SK-N-SH (cell line): ENCODE measurements around the gene IFNGR1. TPM values are rescaled to one million over a fixed set of nuclear protein-coding genes. Genes with fewer than 3 reads are reported as not detected.

Source experiments
- CTCF ChIA-PET: fragments of 300-600, 350-600 bp; formaldehyde crosslinking; extraction: SDS; loops from one replicate; lab custom pipeline; 2021; lab: Yijun Ruan, JAX
- POLR2A ChIA-PET: fragments of 350-600 bp; sonication (Branson Sonifier 250); formaldehyde crosslinking; extraction: SDS; loops from one replicate; lab custom pipeline; 2020; ENCODE audit warnings: antibody characterized with exemption, inconsistent platforms; lab: Yijun Ruan, JAX
- DNase-seq: peaks from one replicate; pipeline ENCODE4 v3.0.0; 2012
- H2AFZ ChIP-seq: fragments of 200-600 bp; sonication (generic); 2 replicates; pipeline ENCODE4 v1.8.1; 2016; ENCODE audit warnings: antibody characterized with exemption, mild to moderate bottlenecking, low read depth
- H3F3A ChIP-seq: fragments of 200-600 bp; sonication (generic); replicated peaks from 2 replicates; pipeline ENCODE3; 2016; ENCODE audit warnings: antibody characterized with exemption, mild to moderate bottlenecking; ENCODE audit not compliant: insufficient read depth
- H3K27ac ChIP-seq, 2 experiments: fragments of 200-500 bp in 1 of 2; fragments of 200-600 bp in 1 of 2; sonication (Bioruptor generic) in 1 of 2; sonication (generic), shearing (Covaris generic) in 1 of 2; 2 replicates each; pipeline versions ENCODE4 v1.5.1 to v1.6.1; 2014 to 2016; ENCODE audit warnings: low read depth in 2 of 2, inconsistent platforms in 1 of 2, low read length in 1 of 2, mild to moderate bottlenecking in 1 of 2, mixed read lengths in 1 of 2
- H3K27me3 ChIP-seq: fragments of 200-600 bp; sonication (generic), shearing (Covaris generic); 2 replicates; pipeline ENCODE4 v1.6.1; 2016; ENCODE audit warnings: mixed run types; ENCODE audit not compliant: insufficient read depth
- H3K36me3 ChIP-seq, 2 experiments: fragments of 200-500 bp in 1 of 2; fragments of 200-600 bp in 1 of 2; sonication (Bioruptor generic) in 1 of 2; sonication (generic) in 1 of 2; replicated peaks in 1 of 2; 2 replicates each; pipeline versions ENCODE3 to v1.5.1; 2014 to 2016; ENCODE audit warnings: low read length in 1 of 2, mild to moderate bottlenecking in 1 of 2; ENCODE audit not compliant: insufficient read depth in 2 of 2, control insufficient read depth in 1 of 2
- H3K4me1 ChIP-seq, 2 experiments: fragments of 200-500 bp in 1 of 2; fragments of 200-600 bp in 1 of 2; sonication (Bioruptor generic) in 1 of 2; sonication (generic), shearing (Covaris generic) in 1 of 2; 2 replicates each; pipeline versions ENCODE4 v1.5.1 to v1.6.1; 2014 to 2016; ENCODE audit warnings: low read depth in 1 of 2, low read length in 1 of 2, mixed run types in 1 of 2; ENCODE audit not compliant: insufficient read depth in 2 of 2, control insufficient read depth in 1 of 2
- H3K4me2 ChIP-seq: fragments of 200-600 bp; sonication (generic), shearing (Covaris generic); 2 replicates; pipeline ENCODE4 v1.6.1; 2017; ENCODE audit warnings: mixed run types
- H3K4me3 ChIP-seq, 2 experiments: fragments of 200-500 bp in 1 of 2; fragments of 200-600 bp in 1 of 2; sonication (Bioruptor generic) in 1 of 2; sonication (generic), shearing (Covaris generic) in 1 of 2; 2 replicates each; pipeline versions ENCODE4 v1.5.1 to v1.8.1; 2014 to 2016; ENCODE audit warnings: low read depth in 2 of 2, inconsistent platforms in 1 of 2, low read length in 1 of 2, mild to moderate bottlenecking in 1 of 2, mixed read lengths in 1 of 2, moderate library complexity in 1 of 2
- H3K79me2 ChIP-seq: fragments of 200-600 bp; sonication (generic); 2 replicates; pipeline ENCODE4 v1.8.1; 2017; ENCODE audit warnings: mild to moderate bottlenecking; ENCODE audit not compliant: insufficient read depth
- H3K9ac ChIP-seq: fragments of 200-600 bp; sonication (generic); 2 replicates; pipeline ENCODE4 v1.6.1; 2017; ENCODE audit warnings: mixed run types
- H3K9me2 ChIP-seq: fragments of 200-600 bp; sonication (generic); 2 replicates; pipeline ENCODE4 v1.6.1; 2017; ENCODE audit warnings: mixed run types
- H3K9me3 ChIP-seq: fragments of 200-600 bp; sonication (generic); 2 replicates; pipeline ENCODE4 v1.6.1; 2017; ENCODE audit warnings: mixed run types, mild to moderate bottlenecking, moderate library complexity
- H4K20me1 ChIP-seq: fragments of 200-600 bp; sonication (generic); 2 replicates; pipeline ENCODE4 v1.6.1; 2017; ENCODE audit warnings: mild to moderate bottlenecking, mixed run types; ENCODE audit not compliant: insufficient read depth
- CTCF ChIP-seq: fragments of 200-600 bp; sonication (generic); IDR thresholded peaks from 2 replicates; pipeline ENCODE4 v1.6.1; 2017; ENCODE audit warnings: antibody characterized with exemption, mild to moderate bottlenecking, moderate library complexity
- EP300 ChIP-seq, 2 experiments: IDR thresholded peaks; 2 replicates each; pipeline versions ENCODE4 v1.4.0 to v1.6.1; 2012; ENCODE audit warnings: borderline replicate concordance in 1 of 2, low read depth in 1 of 2, low read length in 1 of 2
- EZH2phosphoT487 ChIP-seq: fragments of 200-600 bp; sonication (generic); IDR thresholded peaks from 2 replicates; pipeline ENCODE4 v1.6.1; 2017; ENCODE audit warnings: low read depth, mixed run types, mild to moderate bottlenecking, antibody characterized with exemption, moderate library complexity, borderline replicate concordance
- GABPA ChIP-seq: IDR thresholded peaks from 2 replicates; pipeline ENCODE4 v1.4.0; 2012; ENCODE audit warnings: low read depth, mild to moderate bottlenecking
- GATA2 ChIP-seq: sonication (generic); formaldehyde crosslinking; IDR thresholded peaks from 2 replicates; pipeline ENCODE4 v1.5.0; 2020; ENCODE audit warnings: mild to moderate bottlenecking, missing genetic modification reagents
- IRF3 ChIP-seq: fragments of 150-350 bp; IDR thresholded peaks from 2 replicates; pipeline ENCODE4 v1.6.1; 2016; ENCODE audit warnings: mild to moderate bottlenecking, low read depth, low read length
- JUND ChIP-seq: IDR thresholded peaks from 2 replicates; pipeline ENCODE4 v1.4.0; 2012
- MEF2A ChIP-seq: IDR thresholded peaks from 2 replicates; pipeline ENCODE4 v1.4.0; 2012; ENCODE audit warnings: low read depth, borderline replicate concordance
- RAD21 ChIP-seq: IDR thresholded peaks from 2 replicates; pipeline ENCODE4 v1.6.1; 2012; ENCODE audit warnings: mild to moderate bottlenecking, low read length
- RFX5 ChIP-seq: IDR thresholded peaks from 2 replicates; pipeline ENCODE4 v1.6.1; 2012; ENCODE audit warnings: mild to moderate bottlenecking, improper control_type of control experiment, low read length
- SMC3 ChIP-seq: IDR thresholded peaks from 2 replicates; pipeline ENCODE4 v1.6.1; 2012; ENCODE audit warnings: low read depth, low read length, improper control_type of control experiment
- TCF12 ChIP-seq: IDR thresholded peaks from 2 replicates; pipeline ENCODE4 v1.4.0; 2012
- TEAD4 ChIP-seq: IDR thresholded peaks from 2 replicates; pipeline ENCODE4 v1.4.0; 2012; ENCODE audit warnings: mild to moderate bottlenecking, borderline replicate concordance; ENCODE audit not compliant: insufficient read depth
- USF2 ChIP-seq: fragments of 150-350 bp; IDR thresholded peaks from 2 replicates; pipeline ENCODE4 v1.6.1; 2017; ENCODE audit warnings: antibody characterized with exemption, low read length, low read depth, borderline replicate concordance
- YY1 ChIP-seq: IDR thresholded peaks from 2 replicates; pipeline ENCODE4 v1.4.0; 2012; ENCODE audit warnings: low read depth, mild to moderate bottlenecking
- WGBS: methylation state at CpG from one replicate; pipeline ENCODE4 v1.1.6; 2017; ENCODE audit warnings: low lambda C conversion rate; 5-methylcytosine and 5-hydroxymethylcytosine counted together
- polyA plus RNA-seq, 3 experiments: library from polyadenylated mRNA; depleted of rRNA; stranded (reverse); fragments of >200 nt; gene quantifications; 2 replicates each; pipeline ENCODE4 v1.2.3, GENCODE V29; 2012

Gene IFNGR1
- polyA plus RNA-seq, 1 of the 3 experiments (the other 2 are of a cell fraction), result 11.5 TPM

GRCh38 chr6:137222381-137222780, 3.2 kb upstream of the IFNGR1 start:
- Histone ChIP-seq H3K4me2 (no peak overlapping the region), H3K27ac (no peak overlapping the region), H3K9me3 (no peaks in the 10 kb centered on the region), H2AFZ (no peak overlapping the region), H3K9me2 (no peaks in the 10 kb centered on the region), H3K79me2 (peaks cover 16% of the 10 kb centered on the region), H3K36me3 (no peaks in the 10 kb centered on the region), H3K4me1 (peaks cover 0 to 7% of the 10 kb centered on the region in 2 experiments; a peak in 2 of 4 replicates), H3F3A (no peaks in the 10 kb centered on the region), H3K27me3 (no peaks in the 10 kb centered on the region), H3K9ac (no peak overlapping the region), H3K4me3 (no peak overlapping the region), H4K20me1 (no peaks in the 10 kb centered on the region; the same call in 1 of the 2 replicates)
- TF ChIP-seq EP300 (IDR thresholded peaks at IDR 0.05; ENCODE audit: borderline replicate concordance in 1 of 2, low read depth in 1 of 2, low read length in 1 of 2) (no peak), EZH2phosphoT487 (no peak), IRF3 (no peak), TEAD4 (no peak), JUND (no peak), CTCF (no peak), YY1 (no peak), USF2 (no peak), MEF2A (no peak), SMC3 (no peak), RFX5 (no peak), RAD21 (no peak), GATA2 (CRISPR knock-in tag) (no peak), GABPA (no peak), TCF12 (no peak)
- POLR2A ChIA-PET, result no interaction called here
- CTCF ChIA-PET, result interaction anchor here (1.0 kb wide), 1 partner anchor 128 kb away, joined by 3 read pairs; no protein-coding TSS in a partner anchor
- 68% methylated on average over 3 of the region's 3 CpGs for WGBS
- DNase-seq, result no peak
